Aorta (tissue), 5 donors: Measurements from ENCODE around the gene IL17A. TPM values are rescaled to one million over a fixed set of nuclear protein-coding genes. Genes with fewer than 3 reads are reported as not detected.
A peak's percentile ranks its signal among the peaks of the same experiment; 100 is the strongest.

Experiments
- ATAC-seq: fragments of 200-7000 bp; cut with Tn5 transposase; one replicate; pipeline ENCODE4 v1.9.1; 2022; ENCODE audit warnings: moderate library complexity; ENCODE audit not compliant: low FRiP score
- DNase-seq, 2 donors: peaks; one replicate each; pipeline ENCODE4 v3.0.0-alpha.2; 2020
- H3K27ac ChIP-seq, 2 donors: one replicate each; pipeline ENCODE4 v1.5.1; 2013; ENCODE audit warnings: low read length in 2 of 2, mild to moderate bottlenecking in 2 of 2, moderate library complexity in 2 of 2, control low read depth in 1 of 2, inconsistent platforms in 1 of 2, low read depth in 1 of 2
- H3K27me3 ChIP-seq, 2 donors: one replicate each; pipeline ENCODE4 v1.6.1; 2013; ENCODE audit warnings: control low read depth in 1 of 2, low read length in 1 of 2, mild to moderate bottlenecking in 1 of 2, moderate library complexity in 1 of 2; ENCODE audit not compliant: insufficient read depth in 2 of 2, control insufficient read depth in 1 of 2
- H3K36me3 ChIP-seq, 2 donors: one replicate each; pipeline ENCODE4 v1.6.1; 2013; ENCODE audit warnings: control low read depth in 1 of 2, low read length in 1 of 2, mild to moderate bottlenecking in 1 of 2; ENCODE audit not compliant: insufficient read depth in 2 of 2, control insufficient read depth in 1 of 2
- H3K4me1 ChIP-seq, 2 donors: one replicate each; pipeline ENCODE4 v1.6.1; 2013; ENCODE audit warnings: low read length in 2 of 2, control low read depth in 1 of 2, mild to moderate bottlenecking in 1 of 2, moderate library complexity in 1 of 2; ENCODE audit not compliant: insufficient read depth in 2 of 2, control insufficient read depth in 1 of 2
- H3K4me3 ChIP-seq, 2 donors: one replicate each; pipeline ENCODE4 v1.5.1; 2013; ENCODE audit warnings: low read length in 2 of 2, control low read depth in 1 of 2, mild to moderate bottlenecking in 1 of 2
- H3K9me3 ChIP-seq: one replicate; pipeline ENCODE4 v1.6.1; 2013; ENCODE audit warnings: mild to moderate bottlenecking, low read length; ENCODE audit not compliant: control insufficient read depth
- WGBS, 2 donors: extraction: QIAGEN DNeasy Blood & Tissue Kit; methylation state at CpG; one replicate each; pipeline ENCODE4 v1.1.7; 2013; 5-methylcytosine and 5-hydroxymethylcytosine counted together
- intact Hi-C, 2 donors: fragments of 100-400 bp; cut with DNase I; formaldehyde crosslinking; loops; one replicate each; pipeline versions ENCODE4 v1.14.2 to v1.15.0; 2022
- long read RNA-seq, 2 donors: library from polyadenylated mRNA; unstranded; transcript quantifications; one replicate each; pipeline ENCODE4 v2.0.0, GENCODE V29; 2020 to 2021
- polyA plus RNA-seq, 2 donors: library from polyadenylated mRNA; stranded (reverse); fragments of 200-250 nt; gene quantifications; one replicate each; pipeline ENCODE4 v1.2.3, GENCODE V29; 2013
- total RNA-seq, 2 donors: library from RNA; stranded (reverse); fragmentation: NEBNext Ultra II Directional; extraction: Animal tissue kit (Norgen Biotek cat#: 25700); gene quantifications; one replicate each; pipeline ENCODE4 v1.2.1, GENCODE V29; 2021
- donor health status: healthy with polysubstance abuse.
- donor health status: Bipolar disorder and iron deficiency.
- donor health status: DM: no; HTN: no; CAD: no.
- donor health status: DM: no; HTN: no; CAD: no.
- donor health status: DM: yes; HTN: yes; CAD: no.

The IL17A gene
- total RNA-seq (not detected), polyA plus RNA-seq (not detected)
- long read RNA-seq, donor 1 = 0 reads
- long read RNA-seq, donor 2 = 0 reads

GRCh38 chr6:52186075-52186474 is at the start of gene IL17A:
TSS of gene IL17A (plus strand) at chr6:52186375. CDS start at chr6:52186432, 57 bp downstream.
- Histone ChIP-seq H3K36me3 (no peaks in the 10 kb centered on the region), H3K27ac (no peak within 1 kb of the TSS), H3K27me3 (no peaks in the 10 kb centered on the region), H3K9me3 (peaks cover 3% of the 10 kb centered on the region), H3K4me3 (no peak within 1 kb of the TSS), H3K4me1 (no peaks in the 10 kb centered on the region)
- intact Hi-C loops = no loop called here
- ATAC-seq (no peak), DNase-seq (no peak)
- WGBS, 2 donors = 95 to 96% methylated on average over 7 of the region's 7 CpGs

GRCh38 chr6:52136934-52137467 is 49.2 kb upstream of the IL17A start:
- intact Hi-C loops = no loop called here
- no peak for DNase-seq
- WGBS, 2 donors = 93 to 94% methylated on average over 12 of the region's 12 CpGs

GRCh38 chr6:52138284-52138683 is 47.9 kb upstream of the IL17A start:
- Histone ChIP-seq H3K9me3 (no peaks in the 10 kb centered on the region), H3K27ac (no peak overlapping the region), H3K4me3 (no peak overlapping the region), H3K4me1 (peaks cover 0 to 3% of the 10 kb centered on the region in 2 donors), H3K27me3 (no peaks in the 10 kb centered on the region), H3K36me3 (no peaks in the 10 kb centered on the region)
- ATAC-seq (no peak), DNase-seq (no peak)
- intact Hi-C loops = no loop called here
- WGBS, 2 donors = 92 to 97% methylated on average over 4 of the region's 4 CpGs

More at GRCh38 chr6:52136934-52137467, 49.2 kb upstream of the IL17A start:
- Histone ChIP-seq H3K27me3 (no peaks in the 10 kb centered on the region), H3K4me1 (peaks cover 0 to 3% of the 10 kb centered on the region in 2 donors), H3K9me3 (no peaks in the 10 kb centered on the region), H3K36me3 (no peaks in the 10 kb centered on the region), H3K27ac (no peak overlapping the region), H3K4me3 (no peak overlapping the region)
- no peak for ATAC-seq

GRCh38 chr6:52139985-52140680 is 46.0 kb upstream of the IL17A start:
- peak; percentile 64 for ATAC-seq
- no peaks in the 10 kb centered on the region for H3K27me3 ChIP-seq
- DNase-seq = no peak
- H3K36me3 ChIP-seq = no peaks in the 10 kb centered on the region
- H3K4me1 ChIP-seq = peaks cover 0 to 3% of the 10 kb centered on the region in 2 donors
- H3K9me3 ChIP-seq = no peaks in the 10 kb centered on the region
- H3K27ac ChIP-seq = no peak overlapping the region
- no peak overlapping the region for H3K4me3 ChIP-seq
- intact Hi-C loops = no loop called here
- WGBS, 2 donors = 2 to 5% methylated on average over 3 of the region's 3 CpGs

- Histone ChIP-seq H3K9me3 (no peaks in the 10 kb centered on the region), H3K36me3 (no peaks in the 10 kb centered on the region), H3K27me3 (no peaks in the 10 kb centered on the region), H3K27ac (no peak overlapping the region), H3K4me3 (no peak overlapping the region), H3K4me1 (peaks cover 0 to 3% of the 10 kb centered on the region in 2 donors)
- intact Hi-C loops = no loop called here
- no peak for DNase-seq
- no peak for ATAC-seq
- 81 to 91% methylated on average over 1 of the region's 1 CpG for WGBS, 2 donors
Measured at GRCh38 chr6:52141596-52141995, 44.6 kb upstream of the IL17A start.

GRCh38 chr6:52142556-52142955 is 43.6 kb upstream of the IL17A start:
- intact Hi-C loops = no loop called here
- ATAC-seq = no peak

GRCh38 chr6:52143551-52143950 is 42.6 kb upstream of the IL17A start:
- DNase-seq (no peak), ATAC-seq (no peak)
- intact Hi-C loops = no loop called here
- WGBS, 2 donors = 90 to 94% methylated on average over 4 of the region's 4 CpGs
- no peaks in the 10 kb centered on the region for H3K9me3 ChIP-seq
- H3K36me3 ChIP-seq = no peaks in the 10 kb centered on the region
- no peak overlapping the region for H3K4me3 ChIP-seq
- H3K4me1 ChIP-seq = peaks cover 0 to 3% of the 10 kb centered on the region in 2 donors
- no peaks in the 10 kb centered on the region for H3K27me3 ChIP-seq
- H3K27ac ChIP-seq = no peak overlapping the region

More at GRCh38 chr6:52142556-52142955, 43.6 kb upstream of the IL17A start:
- no peaks in the 10 kb centered on the region for H3K27me3 ChIP-seq
- no peak overlapping the region for H3K4me3 ChIP-seq
- no peaks in the 10 kb centered on the region for H3K9me3 ChIP-seq
- no peak for DNase-seq
- WGBS, 2 donors = 78 to 86% methylated on average over 1 of the region's 1 CpG
- peaks cover 0 to 3% of the 10 kb centered on the region in 2 donors for H3K4me1 ChIP-seq
- H3K36me3 ChIP-seq = no peaks in the 10 kb centered on the region
- H3K27ac ChIP-seq = no peak overlapping the region

- intact Hi-C loops = no loop called here
- no peak for DNase-seq
- 92% methylated on average over 14 of the region's 14 CpGs for WGBS, 2 donors
Measured at GRCh38 chr6:52144196-52145076, 41.7 kb upstream of the IL17A start.

More at GRCh38 chr6:52144196-52145076, 41.7 kb upstream of the IL17A start:
- Histone ChIP-seq H3K9me3 (no peaks in the 10 kb centered on the region), H3K4me3 (no peak overlapping the region), H3K27ac (no peak overlapping the region), H3K4me1 (peaks cover 0 to 3% of the 10 kb centered on the region in 2 donors), H3K36me3 (no peaks in the 10 kb centered on the region), H3K27me3 (no peaks in the 10 kb centered on the region)
- ATAC-seq = no peak
